ENCODE results near the gene EEIG1.
"Not testable (repeated sequence)": the region's sequence is repeated elsewhere in the genome, so short reads cannot be mapped to it uniquely, and the experiment has no call there.

Gene EEIG1

DNA sequence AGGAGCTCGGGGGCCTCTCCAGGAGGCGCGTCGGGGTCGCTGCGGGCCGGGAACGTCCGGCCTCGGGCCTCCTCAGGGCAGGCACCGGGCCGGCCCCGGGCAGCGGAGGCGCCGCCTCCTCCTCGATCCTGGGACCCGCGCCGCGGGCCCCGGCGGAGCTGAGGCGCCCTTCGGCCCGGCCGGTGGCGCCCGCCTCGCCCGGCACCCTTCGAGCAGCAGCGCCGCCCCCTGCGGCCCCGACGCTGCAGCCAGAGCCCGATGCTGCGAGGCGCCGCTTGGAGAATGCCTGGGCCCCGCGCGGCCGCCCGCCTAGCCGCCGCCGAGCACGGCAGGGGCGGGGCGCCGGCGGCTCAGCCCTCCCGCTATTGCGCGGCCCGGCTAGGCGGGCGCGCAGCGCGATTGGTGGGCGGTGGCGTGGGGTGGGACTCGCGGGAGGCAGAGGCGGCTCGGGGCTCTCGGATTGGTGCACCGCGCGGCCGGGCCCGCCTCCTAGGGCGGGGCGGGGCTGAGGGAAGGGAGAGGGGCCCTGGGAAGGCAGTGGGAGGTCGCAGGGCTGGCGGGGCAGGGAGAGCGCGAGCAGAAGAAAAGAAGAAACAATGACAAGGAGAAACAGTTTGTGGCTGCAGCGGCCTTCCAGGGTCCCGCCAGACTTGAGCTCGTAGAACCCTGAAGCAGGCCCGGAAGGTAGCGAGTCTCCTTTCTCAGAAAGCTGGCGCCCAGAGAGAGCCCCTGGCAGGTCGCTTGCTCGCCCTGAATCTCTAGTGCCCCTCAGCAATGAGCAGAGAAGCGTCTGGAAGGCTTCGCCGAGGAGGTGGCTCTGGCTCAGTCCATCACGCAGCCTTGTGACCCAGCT lies at the start of gene EEIG1:
TSS of gene EEIG1 (minus strand) at position 284 of the 853 bp plus-strand sequence. CDS start 852 bp downstream, outside the sequence.
- DNase-seq = peak; percentile 89

DNA sequence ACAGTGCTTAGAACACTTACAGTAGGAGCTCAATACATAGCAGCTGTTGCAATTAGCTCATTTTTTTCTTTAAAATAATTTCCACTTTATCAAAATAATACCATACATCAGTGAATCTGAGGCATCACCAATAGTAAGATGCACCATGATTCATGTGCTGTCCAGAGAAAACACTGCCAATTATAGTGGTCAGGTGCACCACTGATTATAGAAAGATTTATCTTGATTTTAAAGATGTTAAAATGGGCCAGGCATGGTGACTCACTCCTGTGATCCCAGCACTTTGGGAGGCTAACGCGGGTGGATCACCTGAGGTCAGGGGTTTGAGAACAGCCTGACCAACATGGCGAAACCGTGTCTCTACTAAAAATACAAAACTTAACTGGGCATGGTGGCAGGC lies 46.9 kb upstream of the EEIG1 start:
- no peak for DNase-seq

DNA sequence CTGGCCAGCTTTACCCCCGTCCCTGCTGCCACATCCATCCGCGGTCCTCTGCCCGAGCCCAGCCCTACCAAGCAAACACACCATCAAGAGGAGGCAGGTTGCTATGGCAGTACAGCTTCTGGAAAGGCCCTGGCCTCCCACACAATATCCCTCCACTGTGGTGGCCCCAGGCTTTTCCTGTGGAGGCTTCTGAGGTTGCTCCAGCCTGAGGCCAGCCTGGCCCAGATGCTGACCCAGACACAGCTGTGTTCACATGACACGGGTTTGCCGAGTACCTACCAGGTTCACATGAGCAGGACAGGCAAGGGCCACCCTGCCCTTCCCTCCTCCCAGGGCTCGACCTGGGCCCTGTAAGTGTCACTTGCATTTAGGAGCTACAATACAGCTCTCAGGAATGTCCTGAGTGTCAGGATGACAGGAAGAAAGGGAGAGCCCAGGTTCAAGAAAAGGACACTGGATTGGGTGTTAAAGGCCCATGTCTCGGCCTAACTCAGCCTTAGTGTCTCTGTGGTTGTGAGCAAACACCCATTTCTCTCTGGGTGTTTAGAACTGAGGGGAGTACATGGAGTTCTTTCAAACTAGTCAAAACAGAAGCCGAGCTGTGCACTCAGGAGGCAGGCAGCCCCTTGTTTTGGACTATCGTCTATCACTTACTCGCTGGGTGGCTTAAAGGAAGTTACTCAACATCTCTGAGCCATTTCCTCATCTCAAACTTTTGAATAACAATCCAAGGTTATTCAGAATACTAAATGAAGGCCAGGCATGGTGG lies 46.2 kb upstream of the EEIG1 start:
- DNase-seq = no peak

DNA sequence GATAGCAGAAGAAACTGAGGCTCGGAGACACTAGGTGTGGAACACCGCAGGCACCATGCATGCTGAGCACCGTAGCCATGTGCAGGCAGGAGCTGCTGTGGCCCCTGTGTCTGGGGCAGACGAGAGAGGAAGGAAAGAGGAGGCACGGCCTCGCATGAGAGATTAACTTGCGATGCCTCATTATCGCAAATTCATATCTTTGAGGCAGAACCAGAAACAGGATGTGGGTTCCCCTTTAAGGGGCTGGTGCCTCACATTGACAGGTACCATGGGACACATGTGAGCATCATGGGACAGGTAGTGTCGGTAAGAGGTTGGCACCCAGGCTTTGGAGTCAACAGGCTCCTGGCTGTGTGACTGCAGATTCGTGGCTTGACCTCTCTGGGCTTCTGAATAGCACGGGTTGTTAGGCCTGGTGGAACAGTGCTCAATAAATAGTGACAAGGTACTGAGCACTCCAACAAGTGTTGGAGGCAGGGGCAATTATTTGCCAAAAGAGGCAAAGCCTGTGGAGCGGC lies 45.5 kb upstream of the EEIG1 start:
- no peak for DNase-seq

DNA sequence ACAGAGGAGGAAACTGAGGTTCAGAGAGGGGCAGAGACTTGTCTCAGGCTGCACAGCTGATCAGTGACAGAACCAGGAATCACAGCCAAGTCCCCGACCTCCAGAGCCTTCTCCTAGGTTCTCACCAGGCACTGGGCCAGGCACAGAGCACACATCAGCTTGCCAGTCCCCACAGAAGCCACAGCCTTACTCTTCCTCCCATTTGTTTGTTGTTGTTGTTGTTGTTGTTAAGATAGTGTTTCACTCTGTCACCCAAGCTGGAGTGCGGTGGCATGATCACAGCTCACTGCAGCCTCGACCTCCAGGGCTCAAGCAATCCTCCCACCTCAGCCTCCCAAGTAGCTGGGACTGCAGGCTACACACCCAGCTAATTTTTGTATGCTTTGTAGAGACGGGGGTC lies 44.9 kb upstream of the EEIG1 start:
- no peak for DNase-seq

DNA sequence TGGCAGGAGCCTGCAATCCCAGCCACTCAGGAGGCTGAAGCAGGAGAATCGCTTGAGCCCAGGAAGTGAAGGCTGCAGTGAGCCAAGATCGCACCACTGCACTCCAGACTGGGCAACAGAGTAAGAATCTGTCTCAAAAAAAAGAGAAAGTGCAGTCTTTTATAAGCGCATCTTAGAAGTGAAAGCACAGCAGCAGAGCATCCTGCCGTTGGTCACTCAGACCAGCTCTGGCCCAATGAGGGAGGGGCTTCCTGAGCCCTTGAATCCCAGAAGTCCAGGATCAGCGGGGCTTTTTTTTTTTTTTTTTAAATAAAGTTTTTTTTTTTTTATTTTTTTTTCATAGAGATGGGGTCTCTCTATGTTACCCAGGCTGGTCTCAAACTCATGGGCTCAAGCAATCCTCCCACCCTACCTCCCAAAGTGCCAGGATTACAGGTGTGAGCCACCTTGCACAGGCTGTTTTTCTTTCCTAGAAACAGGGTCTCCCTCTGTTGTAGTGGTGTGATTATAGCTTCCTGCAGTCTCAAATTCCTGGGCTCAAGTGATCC lies 44.0 kb upstream of the EEIG1 start:
- DNase-seq = no peak

DNA sequence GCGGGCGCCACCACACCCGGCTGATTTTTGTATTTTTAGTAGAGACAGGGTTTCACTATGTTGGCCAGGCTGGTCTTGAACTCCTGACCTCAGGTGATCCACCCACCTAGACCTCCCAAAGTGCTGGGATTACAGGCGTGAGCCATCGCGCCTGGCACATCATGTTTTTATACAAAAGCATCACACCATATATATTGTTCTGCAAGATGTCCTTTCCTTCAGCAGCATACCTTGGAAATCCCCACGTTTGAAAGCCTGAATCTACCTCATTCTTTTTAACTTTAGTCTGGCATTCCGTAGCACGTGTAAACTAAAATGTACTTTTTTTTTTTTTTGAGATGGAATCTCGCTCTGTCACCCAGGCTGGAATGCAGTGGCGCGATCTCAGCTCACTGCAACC lies 42.9 kb upstream of the EEIG1 start:
- DNase-seq = not testable (repeated sequence)

DNA sequence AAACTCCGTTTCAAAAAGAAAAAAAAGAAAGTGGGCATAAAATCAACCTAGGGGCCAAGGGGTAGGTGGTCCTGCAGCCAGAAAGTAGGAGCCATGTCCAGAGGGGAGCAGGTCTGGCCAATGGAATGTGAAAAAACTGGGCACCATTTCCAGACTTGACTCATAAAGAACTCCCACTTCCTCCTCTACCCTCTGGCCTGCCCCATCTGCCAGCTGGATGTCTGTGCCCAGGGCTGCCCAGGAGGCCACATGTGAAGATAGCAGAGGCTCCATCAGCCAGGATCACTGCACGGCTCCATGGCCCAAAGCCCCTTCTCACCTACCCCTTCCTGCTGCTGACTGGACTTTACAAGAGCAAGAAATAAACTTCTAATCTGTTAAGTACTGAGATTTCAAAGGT lies 42.1 kb upstream of the EEIG1 start:
- DNase-seq = no peak

DNA sequence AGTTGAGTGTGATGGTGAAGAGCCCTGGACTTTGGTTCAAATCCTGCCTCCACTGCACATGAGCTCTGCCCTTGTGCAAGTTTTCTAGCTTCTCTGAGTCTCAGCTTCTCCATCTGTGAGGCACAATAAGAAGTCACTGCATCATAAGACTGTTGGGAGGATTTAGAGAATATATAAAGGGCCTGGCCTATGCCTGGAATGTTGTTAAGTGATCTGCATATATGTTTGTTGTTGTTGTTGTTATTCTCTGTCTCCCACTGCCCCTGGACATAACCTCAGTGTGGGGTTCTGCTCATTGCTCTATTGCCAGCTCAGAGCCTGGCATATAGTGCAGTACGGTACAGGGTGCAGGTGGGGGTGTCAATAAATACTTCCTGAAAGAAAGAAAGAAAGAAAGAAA lies 40.3 kb upstream of the EEIG1 start:
- no peak for DNase-seq

DNA sequence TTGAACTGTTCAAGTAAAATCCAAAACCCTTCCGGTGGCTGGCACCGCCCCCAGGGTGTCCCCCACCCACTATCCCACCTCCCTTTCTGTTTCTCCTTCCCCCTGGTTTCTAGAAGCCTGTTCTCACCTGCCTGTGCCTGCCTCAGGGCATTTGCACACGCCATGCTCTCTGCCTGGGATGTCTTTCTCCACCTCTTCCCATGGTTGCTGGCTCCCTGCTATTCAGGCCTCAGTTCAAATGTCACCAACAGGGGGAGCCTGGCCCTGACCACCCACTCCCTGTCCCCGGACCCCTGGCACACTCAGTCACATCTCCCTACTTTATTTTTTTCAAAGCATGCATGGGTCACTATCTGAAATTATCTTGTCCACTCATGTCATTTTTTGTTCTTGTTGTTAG lies 39.9 kb upstream of the EEIG1 start:
- DNase-seq = no peak

DNA sequence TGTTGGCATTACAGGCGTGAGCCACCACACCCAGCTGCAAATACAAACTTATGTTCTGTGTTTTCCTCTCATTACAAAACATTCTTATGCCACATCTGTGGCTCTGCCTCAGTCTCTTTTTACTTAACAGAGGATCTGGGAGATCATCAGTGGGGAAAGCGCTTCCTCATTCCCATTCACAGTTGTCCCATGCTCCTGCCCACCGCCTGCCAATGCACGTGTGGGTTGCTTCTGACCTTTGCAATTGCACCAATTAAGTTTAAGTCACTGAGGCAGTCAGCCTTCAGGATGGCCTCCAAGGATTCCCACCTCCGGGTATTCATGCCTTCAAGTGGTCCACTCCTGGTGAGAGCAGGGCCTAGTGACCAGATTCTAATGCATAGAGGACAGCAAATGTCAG lies 34.9 kb upstream of the EEIG1 start:
- DNase-seq = no peak

DNA sequence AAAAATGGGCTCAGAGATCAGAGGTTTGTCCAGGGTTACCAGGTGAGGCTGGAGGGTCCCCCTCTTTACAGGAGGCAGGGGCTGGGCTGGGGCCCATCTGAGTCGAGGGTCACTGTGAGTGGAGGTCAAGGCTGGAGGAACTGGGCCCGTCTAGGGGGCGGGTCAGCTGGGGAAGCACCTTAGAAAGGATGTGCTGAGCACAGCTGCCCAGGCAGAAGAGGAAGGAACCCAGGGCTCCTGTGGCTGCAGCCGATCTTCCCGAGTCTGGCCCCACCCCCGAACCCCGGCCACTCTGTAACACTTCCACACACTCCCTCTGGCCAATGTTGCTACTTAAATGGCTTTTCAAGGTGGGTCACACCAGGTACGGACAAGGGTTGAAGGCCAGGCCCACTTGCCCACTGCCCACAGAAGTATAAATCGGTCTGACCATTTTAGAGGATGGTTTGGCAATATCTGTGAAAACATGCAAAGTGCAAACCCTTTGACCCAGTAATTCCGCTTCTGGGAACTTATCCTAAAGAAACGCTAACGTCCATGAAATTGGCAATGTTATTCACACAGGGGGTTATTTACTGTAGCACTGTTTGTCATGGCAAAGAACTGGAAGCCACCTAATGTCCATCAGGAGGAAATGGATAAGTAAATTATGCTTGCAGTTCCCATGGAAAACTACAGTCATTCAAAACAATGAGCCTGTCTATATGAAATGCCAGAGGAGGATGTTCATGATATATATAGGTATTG lies 30.5 kb upstream of the EEIG1 start:
- no peak for DNase-seq

DNA sequence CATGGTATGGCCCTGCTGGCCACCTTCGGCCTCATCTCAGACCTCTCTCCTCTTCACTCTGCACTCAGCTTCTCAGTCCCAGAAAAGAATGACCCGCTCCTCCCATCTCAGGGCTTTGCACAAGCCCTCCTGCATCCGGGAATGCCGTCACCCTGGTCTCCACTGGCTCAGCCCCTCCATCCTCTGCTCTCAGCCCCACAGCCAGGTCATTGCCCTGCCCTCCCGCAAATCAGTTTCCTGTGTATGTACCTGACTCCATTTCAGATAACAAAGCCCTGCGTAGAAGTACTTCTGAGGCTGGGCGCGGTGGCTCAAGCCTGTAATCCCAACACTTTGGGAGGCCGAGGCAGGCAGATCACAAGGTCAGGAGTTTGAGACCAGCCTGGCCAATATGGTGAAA lies 28.9 kb upstream of the EEIG1 start:
- DNase-seq = no peak

DNA sequence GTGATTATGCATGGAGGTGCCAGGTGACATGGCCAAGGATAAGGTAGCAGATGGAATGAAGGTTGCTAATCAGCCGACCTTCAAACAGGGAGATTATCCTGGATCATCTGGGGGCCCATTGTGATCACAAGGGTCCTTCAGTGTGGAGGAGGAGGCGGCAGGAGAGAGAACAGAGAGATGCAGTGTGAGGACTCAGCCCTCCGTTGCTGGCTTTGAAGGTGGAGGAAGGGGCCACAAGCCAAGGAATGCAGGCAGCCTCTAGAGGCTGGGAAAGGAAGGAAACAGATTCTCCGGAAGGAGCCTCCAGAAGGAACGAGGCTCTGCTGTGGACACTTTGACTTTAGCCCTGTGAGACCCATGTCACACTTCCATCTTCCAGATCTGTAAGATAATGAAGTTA lies 27.4 kb upstream of the EEIG1 start:
- no peak for DNase-seq

DNA sequence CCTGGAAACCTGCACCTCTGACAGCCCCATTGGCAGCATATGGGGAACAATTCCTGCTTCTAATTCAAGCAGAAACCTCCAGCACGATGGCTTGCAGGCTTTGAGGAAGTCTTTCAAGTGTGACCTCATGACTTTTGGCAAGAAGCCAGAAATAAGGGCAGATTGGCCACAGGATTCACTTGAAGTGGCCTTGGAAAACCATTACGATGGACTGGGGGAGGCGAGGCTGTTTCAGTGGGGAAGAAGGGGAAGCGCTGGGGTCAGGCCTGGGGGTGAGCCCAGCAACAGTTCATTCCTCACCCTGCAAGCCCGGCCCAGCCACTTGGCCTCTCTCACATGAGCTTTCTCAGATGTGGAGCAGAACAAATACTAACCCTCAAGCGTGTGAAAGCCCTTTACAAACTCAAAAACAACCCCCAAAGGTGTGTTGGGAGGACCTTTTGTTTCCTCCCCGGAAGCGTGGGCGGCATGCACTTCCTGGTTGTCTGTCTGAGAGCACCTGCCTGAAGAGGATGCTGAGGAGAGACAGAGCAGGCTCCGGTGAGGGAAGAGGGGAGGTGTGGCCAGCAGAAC lies 26.9 kb upstream of the EEIG1 start:
- DNase-seq = peak; percentile 3

DNA sequence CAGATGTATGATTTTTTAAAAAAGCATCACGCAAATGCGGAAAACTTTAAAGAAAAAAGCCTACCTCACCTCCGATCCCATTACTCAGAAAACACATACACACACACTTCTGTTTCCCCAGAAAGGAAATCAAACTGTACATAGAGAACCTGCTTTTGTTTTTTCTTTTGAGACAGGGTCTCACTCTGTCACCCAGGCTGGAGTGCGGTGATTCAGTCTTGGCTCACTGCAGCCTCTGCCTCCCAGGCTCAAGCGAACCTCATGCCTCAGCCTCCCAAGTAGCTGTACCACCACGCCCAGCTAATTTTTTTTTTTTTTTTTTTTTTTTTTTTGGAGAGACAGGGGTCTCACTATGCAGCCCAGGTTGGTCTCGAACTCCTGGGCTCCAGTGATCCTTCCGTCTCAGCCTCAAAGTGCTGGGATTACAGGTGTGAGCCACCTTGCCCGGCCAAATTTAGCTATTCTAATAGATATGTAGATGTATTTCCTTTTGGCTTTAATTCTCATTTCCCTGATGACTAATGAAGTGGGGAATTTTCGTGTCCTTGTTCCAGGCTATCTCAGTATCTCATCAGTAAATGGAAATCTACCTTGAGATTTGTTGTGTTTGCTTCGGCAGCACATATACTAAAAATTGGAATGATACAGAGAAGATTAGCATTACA lies 25.7 kb upstream of the EEIG1 start:
- no peak for DNase-seq

DNA sequence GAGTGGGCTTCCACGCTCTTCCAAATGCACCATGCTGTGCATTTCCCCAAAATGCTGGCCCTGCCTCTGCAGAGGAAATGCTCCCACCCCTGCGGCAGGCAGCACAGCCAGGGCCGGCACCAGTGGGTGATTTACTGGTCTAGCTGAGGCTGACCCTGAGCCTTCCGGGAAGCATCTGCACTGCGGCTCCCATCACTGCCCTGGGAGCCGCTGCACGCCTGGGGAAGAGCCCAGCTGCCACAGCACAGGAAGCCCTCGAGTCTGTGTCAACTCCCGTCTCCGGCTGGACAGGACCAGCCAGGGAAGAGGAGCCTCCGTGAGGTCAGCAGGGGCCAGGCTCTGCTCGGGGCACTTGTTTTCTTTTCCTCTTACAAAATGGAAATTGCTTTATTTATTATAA lies 25.1 kb upstream of the EEIG1 start:
- no peak for DNase-seq

DNA sequence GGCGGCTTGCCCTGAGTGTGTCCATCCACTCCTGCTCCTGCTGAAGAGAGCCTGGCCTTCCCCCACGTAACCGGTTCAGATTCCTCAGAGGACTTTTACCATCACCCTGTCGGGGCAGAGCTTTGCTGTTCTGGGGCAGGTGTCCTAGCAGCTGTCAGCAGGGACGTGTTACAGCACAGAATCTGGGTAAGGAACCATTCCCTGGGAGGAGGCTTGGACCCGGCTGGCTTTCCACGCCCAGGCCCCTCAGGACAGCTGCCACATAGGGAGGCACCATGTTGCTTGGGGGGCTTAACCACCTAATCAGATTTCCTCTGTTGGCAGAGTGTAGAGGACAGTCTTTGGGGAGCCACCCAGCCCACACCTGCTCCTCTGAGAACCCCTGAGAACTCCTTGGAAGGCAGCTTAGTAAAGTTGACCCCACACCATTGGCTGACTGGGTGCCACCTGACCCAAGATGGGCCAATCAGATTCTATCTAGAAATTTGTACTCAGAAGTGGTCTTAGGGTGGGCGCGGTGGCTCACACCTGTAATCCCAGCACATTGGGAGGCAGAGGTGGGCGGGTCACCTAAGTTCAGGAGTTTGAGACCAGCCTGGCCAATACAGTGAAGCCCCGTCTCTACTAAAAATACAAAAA lies 23.3 kb upstream of the EEIG1 start:
- no peak for DNase-seq

DNA sequence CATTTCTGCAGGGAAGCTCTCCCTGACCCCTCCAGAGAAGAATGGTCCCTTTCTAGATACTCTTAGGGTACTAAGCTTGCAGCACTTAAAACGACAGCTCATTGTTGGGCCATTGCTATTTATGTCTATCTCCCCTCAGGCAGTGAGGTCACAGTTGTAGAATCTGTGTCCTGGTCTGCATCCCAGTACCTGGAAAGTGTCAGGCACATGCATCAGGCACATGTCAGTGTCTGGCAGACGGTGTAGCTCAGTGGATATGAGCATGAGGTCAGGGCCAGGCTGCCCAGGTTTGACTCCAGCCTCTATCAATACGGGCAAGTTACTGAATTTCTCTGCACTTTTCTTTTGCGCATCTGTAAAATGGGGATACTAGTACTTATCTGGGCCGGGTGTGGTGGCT lies 22.2 kb upstream of the EEIG1 start:
- DNase-seq = no peak

DNA sequence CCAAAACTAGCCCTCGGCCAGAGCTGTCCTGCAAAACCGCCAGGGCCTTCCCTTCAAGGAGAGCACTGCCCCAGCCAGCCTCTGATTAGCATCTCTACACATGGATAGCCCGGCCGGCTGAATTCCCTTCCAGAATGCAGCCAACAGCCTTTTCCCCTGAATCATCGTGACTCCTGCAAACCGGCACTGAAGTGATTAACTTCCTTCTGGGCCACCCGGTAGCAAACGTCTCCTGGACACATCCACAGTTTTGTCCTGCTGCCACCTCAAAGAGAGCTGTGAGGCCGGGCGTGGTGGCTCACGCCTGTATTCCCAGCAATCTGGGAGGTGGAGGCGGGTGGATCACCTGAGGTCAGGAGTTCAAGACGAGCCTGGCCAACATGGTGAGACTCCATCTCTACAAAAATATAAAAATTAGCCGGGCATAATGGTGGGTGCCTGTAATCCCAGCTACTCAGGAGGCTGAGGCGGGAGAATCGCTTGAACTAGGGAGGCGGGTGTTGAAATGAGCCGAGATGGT lies 21.1 kb upstream of the EEIG1 start:
- DNase-seq = no peak

DNA sequence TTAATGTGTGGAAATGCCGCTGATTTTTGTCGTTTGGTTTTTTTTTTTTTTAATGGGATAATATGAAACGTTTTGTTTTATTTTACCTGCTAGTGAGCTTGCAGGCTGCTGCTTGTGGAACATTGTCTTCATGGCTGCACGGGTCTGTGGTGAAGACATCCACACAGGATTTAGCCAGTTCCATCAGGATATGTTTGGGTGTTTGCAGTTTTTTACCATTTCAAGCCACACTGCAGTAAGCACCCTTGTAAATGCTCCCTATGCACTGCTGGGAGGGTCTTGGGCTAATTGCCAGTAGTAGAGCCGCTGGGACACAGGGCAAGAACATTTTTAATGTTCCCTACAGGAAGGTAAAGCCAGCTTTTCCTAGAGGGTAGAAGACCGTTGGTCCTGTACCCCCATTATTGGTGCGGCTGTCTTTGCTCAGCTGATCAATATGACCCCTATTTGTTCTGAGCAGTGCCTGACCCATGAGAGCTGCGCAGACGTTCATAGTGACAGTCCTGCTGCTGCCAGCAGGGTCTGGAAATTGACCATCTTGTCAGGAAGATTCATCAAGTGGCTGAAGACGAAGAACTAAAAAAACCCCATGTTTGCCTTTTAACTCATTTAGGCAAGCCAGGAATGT lies 20.5 kb upstream of the EEIG1 start:
- no peak for DNase-seq

Measured in COR-L47 (cell line).